ENCODE measurements around the gene PLEK.
"Not testable (repeated sequence)": the region's sequence is repeated elsewhere in the genome, so short reads cannot be mapped to it uniquely, and the experiment has no call there.

PLEK gene, protein sequence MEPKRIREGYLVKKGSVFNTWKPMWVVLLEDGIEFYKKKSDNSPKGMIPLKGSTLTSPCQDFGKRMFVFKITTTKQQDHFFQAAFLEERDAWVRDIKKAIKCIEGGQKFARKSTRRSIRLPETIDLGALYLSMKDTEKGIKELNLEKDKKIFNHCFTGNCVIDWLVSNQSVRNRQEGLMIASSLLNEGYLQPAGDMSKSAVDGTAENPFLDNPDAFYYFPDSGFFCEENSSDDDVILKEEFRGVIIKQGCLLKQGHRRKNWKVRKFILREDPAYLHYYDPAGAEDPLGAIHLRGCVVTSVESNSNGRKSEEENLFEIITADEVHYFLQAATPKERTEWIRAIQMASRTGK

DNA sequence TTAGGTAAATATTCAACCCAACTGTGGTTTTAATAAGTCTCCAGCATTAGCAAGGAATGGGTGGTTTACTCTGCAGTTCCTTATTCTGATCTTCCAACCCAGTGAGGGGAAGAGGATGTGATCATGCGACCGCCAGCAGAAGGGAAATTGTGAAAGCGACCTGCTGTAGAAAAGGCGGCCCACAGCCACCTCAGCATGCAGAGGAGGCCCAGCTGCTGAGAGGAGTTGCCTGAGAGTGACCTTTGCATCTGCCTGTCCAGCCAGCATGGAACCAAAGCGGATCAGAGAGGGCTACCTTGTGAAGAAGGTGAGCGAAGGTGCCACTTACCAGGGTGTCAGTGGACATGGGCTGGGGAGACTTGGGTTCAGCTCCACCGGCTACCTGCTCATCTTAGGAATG, at the start of gene PLEK:
Gene PLEK, plus strand, starts transcription at position 196 of the 400 bp plus-strand sequence. Its CDS starts 70 bp downstream, at position 266.
- peak; percentile 60 for DNase-seq

DNA sequence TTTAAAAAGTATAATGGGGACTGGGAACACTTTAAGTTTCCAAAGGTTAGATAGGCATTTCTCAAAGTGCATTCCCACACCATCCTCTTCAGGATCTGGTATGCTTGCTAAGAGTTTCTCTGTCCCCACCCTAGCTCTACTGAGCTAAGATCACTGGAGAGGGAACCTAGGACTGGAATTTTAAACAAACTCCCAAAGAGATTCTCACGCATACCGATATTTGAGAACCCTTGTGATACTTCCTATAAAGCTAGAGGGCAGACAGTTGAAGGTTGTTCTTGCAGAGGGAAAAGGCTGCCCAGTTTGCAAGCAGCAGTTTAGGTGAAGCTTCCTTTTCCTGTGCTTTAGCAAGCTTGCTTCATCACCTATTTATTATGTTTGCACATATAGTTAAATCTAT, 49.0 kb upstream of the PLEK start:
- no peak for DNase-seq

DNA sequence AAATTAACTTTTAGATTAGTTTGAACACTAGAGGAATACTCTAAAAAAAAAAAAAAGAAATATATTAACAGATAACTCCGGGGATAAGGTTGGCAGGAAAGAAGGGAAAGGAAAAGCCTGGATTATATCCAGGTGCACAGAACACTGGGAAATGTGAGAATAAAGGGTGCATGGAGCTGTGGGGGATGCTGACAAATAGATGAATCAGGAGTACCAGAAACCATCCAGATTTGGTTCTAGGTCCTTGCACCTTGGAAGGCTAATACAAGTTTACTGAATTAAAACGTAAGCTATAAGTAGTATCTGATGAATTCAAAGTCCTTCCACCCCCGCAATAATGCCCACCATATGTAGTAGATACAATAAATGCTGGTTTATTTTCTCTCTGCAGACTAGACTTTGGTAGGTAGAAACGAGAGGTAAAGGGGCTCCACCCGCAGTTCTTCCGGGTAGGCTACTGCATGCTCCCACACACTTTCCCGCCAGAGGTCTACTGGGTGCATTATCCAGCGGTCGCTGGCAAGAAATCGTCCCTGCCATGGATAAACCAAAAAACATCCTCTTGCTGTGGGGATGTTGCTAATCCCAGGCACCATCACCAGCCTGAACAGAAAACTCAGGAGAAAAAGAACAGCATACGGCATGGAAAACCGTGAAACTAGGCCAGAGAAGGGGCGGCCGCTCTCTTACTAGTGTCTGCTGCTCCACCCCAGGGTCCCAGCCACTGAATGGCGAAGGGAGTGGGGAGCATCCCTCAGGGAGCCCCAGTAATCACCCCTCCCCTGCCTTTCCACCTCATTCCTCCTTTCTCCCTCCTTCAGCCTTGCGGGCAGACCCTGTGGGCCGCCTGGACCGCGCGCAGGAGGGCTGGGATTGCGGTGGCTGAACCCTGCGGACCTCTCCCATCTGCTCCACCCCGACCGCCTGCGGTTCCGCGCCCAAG, 46.8 kb upstream of the PLEK start:
- DNase-seq = no peak

DNA sequence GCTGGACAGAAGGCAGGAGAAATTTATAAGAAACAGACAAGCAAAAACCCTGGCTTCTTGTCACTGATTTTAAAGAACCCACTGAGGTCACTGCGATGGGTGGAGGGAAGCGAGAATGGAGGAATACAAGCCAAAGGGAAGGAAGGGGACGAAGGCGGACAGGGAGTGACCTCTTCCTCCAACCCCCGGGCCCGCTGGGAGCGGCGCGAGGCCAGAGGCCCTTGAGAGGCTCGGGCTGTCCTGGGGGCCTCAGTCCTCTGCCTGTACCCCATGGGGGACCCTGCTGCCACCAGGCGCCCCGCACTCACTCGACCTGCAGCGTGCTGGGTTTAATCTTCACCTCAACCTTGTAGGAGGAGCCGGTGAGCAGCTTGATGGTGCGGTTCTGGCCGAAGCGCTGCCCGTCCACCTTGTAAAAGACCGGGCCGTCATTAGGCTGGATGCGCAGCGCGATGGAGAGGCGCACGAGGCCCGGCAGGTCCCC, 46.1 kb upstream of the PLEK start:
- no peak for DNase-seq

DNA sequence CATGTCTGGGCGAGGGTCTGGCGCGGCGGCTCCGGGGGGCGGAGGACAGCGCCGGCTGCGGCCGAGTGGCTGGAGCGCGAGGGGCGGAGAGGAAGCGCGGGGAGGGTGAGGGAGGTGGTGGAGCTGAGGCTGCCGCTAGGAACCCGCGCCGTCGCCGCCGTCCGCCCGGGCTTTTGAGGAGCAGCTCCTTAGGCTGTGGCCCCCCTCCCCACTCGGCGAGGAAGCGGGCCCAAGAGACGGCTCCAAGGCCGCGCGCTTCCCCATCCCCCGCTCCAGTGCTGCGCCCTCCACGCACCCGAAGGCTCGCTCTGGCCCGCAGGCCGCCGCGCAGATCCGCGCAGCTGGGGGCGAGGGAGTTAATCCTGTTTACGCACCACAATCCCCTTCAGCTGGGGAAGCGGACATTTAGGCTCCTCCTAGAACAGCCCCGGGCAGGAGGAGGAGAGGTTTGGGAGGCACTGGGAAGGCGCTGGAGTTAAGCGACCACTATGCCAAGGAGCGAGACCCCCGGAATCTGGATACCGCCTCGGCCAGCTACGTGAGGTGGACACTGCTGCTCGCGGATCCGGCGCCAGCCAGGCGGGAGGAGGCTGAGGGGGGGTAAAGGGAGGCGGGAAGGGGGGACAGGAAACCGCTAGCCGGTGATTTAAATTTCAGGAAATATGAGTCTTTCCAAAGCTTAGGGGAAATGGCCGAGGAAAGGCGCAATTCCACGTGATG, 45.5 kb upstream of the PLEK start, which contains the start of gene CNRIP1:
Gene CNRIP1, minus strand, starts transcription at position 552 of the 720 bp plus-strand sequence. Its CDS starts 549 bp downstream, at position 3.
- no peak for DNase-seq

DNA sequence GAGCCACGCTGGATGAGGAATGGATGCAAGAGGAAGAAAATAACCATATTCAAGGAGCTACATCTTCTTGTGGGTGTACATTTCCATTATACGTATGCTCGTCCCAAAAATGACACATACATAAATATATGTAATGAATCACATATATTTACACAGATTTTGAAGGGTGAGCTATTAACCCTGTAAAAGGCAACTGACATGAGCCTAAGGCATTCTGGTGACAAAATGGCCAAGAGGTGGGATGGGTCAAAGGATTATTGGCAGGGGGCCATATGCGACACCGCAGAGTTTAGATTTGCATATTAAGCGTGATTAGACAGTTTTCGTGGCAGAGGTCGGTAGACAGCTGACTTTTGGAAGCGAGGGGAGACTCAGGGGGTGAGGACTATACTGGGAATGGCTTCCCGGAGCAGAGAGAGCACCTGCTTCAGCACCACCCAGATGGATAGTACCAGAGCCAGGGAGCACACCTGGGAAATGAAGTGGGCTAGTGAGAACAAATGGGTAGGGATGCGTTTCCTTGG, 44.9 kb upstream of the PLEK start:
- DNase-seq = no peak

DNA sequence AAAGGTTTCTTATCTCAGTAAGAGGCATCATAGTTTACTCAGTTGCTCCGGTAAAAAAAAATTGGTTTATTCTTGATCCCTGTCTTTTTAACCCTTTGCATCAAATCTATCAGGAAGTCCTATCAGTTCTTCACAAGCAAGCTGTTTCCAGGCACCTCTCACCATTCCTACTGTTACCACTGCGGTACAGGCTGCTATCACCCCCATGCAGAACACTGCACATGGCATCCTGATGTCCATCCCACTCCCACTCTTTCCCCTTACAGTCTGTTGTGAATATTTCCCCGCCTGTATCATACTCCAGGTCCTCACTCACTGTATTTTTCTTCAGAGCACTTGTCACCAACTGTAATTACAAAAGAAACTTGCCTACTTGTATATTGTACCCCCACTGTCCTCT, 40.0 kb upstream of the PLEK start:
- no peak for DNase-seq

DNA sequence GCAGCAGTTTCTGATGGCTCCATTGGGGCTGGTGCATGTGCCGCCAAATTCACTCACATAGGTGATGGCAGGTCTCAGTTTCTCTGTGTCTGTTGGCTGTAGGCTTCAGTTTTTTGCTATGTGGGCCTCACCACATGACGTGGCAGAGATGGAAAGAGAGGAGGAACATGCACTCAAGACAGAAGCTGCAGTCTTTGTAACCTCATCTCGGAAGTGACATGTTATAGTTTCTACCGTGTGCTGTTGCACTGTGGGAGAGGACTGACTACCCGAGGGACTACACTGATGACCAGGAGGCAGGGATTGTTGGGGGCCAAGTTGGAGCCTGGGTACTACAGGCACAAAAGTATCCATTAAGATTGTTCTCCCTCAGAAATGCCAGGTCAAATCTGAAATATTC, 36.2 kb upstream of the PLEK start:
- DNase-seq = no peak

DNA sequence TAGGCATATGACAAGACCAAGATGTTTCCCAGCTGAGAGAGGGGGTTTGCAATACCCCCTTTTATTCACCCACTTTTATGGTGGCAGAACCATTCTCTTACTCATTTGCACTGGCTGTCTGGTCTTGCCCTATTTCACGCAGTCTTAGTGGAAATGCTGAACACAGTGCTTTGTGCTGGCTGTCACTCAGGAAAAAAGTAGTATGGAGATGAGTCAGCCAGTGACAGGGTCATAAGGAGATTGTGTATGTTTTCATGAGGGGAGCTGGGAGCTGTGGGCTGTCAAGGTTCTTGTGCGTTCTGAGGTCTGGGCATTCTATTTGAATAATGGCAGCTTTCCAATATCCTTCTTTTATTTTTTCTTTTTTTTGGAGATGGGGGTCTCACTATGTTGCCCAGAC, 34.4 kb upstream of the PLEK start:
- no peak for DNase-seq

DNA sequence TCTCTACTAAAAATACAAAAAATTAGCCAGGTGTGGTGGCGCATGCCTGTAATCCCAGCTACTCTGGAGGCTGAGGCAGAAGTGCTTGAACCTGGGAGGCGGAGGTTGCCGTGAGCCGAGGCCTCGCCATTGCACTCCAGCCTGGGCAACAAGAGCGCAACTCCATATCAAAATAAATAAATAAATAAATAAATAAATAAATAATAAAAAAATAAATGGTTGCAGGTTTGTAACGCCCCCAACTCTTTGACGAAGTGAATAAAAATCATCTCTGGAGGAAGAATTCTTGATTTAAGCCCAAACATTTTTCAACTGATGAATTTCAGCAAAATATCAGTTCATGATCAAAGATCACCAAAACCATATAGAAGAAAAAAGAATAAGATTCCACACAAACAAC, 32.1 kb upstream of the PLEK start:
- DNase-seq = no peak

DNA sequence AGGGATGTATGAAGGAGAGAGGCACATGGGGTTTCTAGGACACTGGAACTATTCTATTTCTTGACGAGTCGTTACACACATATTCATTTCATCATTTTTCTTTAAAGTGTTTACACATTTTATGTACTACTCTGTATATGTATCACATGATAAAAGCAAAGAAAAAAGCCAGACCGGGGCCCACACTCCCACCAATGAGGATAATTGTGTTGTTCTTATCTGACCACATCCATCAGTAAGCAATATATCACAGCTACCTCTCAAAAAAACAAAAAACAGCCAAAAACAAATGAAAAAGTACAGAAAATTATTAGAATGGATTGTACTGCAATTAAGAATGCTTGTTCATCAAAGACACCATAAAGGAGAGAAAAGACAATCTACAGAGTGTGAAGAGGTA, 31.2 kb upstream of the PLEK start:
- no peak for DNase-seq

DNA sequence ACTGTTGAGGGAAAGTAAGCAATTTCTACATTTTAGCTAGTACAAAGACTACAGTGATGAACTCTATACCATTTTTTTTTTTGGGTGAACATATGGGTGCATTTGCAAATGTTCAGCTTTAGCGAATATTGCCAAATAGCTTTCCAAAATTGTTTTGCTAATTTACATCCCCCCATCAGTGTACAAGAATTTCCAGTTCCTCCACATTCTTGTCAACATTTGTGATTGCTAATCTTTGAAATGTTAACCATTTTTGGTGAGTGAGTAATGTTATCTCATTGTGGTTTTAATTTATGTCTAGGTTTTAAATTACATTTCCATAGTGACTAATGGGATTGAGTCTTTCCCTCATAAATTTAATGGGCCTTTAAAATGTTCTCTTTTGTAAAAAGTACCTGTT, 28.9 kb upstream of the PLEK start:
- DNase-seq = no peak

DNA sequence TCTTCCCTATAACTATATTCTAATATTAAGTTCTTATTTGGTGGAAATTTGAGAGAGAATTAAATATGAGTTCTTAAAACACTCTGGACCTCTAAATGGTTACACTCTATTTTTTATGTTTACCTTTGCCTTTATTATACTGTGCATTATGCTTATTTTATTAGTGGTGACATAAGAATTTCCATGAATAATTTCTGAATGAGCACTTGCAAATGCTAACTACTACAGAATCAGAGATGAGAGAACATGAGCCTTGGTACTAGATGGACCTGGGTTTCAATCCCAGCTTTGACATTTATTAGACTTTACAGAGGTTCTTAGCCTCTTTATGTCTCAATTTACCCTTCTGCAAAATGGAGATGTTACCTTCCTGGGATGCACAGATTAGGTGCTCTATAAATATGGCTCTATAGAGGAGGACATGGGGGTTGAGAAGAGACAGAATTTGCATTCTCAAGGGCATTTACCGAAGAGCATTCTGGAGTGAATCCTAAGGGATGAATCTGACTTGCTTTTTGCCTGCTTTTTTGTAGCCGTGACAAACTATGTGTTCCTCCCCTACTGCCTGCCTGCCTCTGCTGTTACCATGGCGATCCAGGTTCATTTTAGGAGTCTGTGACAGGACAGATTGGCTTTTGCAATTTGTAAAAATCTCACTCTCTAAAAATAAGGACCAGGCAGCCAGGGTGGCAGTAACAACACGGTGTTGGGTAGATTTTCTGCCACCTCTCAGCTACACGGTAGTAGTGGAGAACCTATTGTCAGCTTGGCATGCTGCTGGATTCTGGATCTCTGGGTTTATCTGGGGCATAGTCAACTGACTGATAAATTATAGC, 24.6 kb upstream of the PLEK start:
- DNase-seq = no peak

DNA sequence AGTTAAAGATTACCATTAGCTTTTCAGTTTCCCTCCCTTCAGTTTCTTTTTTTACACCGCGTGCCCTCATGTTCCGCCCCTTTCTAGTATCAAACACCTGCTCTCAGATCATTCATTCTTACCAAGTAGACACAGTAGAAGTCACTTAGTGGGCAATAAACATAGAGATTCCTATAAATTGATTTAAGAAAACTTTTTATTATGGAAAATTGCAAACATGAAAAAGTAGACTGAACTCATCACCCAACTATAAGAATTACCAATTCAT, 24.1 kb upstream of the PLEK start:
- no peak for DNase-seq

DNA sequence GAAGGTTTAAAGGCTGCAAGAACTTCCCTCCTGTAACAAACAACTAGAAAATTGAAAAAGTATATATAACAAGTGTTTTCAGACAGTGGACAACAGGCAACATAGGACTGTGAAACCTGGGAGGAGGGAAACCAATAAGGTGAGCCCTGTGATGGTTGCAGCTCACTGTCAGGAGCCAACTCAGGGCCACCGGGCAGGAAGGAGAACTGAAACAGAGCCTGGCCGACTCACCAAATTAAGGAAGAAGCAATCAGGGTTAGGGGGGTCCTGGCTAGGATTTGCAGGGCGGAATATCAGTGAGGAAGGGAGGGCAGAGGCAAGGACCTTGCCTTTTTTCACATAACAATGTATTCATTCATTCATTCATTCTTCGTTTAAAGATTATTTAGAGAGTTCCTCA, 23.5 kb upstream of the PLEK start:
- DNase-seq = no peak

DNA sequence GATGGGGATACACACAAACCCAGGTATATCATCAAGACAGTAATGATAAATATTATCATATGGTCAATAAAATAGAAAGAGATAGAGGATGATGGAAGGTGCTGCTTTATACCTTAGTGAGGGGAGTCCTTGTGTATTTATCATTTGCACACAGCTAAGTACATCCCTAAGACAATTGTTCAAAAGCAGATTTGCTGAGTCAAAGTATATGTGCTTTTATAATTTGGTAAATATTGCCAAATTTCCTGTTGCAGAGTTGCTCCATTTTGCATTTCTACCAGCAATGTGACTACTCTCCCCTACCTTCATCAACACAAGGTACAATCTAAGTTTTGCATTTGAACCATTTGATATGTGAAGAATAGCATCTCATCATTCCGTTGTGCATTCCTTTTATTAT, 22.6 kb upstream of the PLEK start:
- DNase-seq = no peak

DNA sequence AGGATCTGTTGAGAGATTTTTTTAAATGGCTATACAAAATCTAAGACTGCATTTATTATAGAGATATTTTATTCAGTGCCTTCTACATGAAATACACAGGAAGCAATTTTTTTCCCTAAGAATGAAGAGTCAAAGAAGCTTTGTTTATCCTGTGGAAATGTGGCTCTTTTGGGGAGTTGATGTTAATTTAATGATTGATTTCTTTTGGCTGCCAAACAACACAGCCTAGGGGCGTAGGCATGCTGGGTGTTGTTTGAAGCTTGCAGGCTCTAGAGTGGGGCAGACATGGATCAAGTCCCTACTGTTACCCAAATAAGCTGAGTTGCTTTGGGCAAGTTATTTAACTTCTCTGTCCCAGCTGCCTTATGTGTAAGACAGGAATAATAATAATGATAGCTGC, 21.1 kb upstream of the PLEK start:
- DNase-seq = no peak

DNA sequence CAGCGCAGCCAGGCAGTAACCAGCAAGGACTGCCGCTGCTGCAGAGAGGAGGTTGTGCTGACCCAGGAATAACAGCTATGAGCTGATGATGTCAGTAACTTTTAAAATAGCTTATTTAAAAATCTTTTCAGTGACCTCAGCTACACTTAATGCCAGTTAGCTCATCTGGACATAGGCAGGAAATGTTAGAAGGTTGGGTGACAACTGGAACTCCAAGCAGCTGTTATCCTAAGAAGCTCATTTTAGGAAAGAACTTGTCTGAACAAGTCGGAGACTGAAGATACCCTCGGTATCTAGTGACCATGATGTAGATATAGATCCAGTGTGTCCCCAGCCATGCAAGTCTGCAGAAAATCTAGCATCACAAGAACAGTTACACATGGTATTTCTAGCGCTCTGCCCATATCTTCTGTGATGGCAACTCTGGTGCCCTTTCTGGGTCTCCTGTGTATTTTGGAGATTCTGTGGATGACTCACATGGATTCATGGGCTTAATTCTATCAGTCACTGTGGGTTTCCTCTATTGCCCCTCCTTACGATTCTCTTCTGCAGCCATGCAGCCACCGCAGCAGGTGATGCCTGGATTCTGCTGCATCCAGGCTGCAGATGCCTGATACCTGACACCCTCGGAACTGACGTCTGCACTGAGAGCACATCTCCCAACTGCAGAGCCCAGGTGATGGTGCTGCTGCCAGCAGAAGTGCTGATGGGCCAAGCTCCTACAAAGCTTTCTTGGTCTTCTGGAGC, 19.8 kb upstream of the PLEK start:
- no peak for DNase-seq

DNA sequence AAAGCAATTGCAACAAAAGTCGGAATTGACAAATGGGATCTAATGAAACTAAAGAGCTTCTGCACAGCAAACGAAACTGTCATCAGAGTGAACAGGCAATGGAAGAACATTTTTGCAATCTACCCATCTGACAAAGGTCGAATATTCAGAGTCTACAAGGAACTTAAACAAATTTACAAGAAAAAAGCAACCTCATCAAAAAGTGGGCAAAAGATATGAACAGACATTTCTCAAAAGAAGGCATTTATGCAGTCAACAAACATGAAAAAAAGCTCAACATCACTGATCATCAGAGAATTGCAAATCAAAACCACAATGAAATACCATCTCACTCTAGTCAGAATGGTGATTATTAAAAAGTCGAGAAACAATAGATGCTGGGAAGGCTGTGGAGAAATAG, 16.0 kb upstream of the PLEK start:
- not testable (repeated sequence) for DNase-seq

DNA sequence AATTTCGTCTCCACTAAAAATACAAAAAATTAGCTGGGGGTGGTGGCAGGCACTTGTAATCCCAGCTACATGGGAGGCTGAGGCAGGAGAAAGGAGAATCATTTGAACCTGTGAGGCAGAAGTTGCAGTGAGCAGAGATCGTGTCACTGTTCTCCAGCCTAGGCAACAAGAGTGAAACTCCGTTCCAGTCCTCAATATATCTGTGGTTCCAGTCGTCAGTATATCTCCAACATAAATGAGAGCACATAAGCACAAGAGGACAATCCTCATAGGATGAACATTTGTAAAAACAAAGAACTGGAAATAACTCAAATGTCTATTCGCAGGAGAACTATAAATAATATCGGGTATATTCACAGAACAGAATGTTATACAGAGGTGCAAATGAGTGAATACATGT, 13.1 kb upstream of the PLEK start:
- DNase-seq = no peak

DNA sequence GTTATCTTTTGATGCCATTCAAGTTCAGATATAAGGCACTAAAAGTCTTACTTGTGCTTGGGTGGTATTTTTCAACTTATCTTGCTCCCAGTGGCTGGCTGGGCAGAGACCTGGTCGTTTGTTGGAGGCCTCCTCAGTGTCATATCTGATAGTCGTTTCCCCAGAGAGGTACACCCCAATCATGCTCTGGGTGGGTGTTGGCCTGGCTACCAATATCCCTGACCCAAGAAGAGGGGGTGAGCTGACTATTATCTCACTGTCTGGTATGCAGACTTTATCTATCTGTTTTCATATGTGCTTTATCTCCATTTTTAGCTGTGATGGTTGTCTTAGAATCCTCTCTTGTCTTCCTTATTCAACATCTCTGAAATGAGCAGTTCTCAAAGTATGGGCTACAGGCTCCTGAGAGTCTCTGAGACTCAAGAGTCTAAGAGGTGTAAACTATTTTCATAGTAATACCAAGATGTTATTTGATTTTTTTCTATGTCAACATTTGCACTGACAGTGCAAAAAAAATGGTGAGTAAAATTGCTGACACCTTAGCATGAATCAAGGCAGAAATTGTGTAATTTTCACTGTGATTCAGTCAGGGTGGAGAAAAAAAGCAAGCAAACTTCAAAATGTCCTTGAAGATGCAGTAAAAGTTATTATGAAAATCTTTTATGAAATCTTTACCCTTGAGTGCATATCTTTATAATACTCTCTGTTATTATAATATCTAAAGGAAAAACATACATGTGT, 12.3 kb upstream of the PLEK start:
- DNase-seq = no peak
